Activated T-helper 1 cell treated with anti-CD3 and anti-CD28 coated beads, Interleukin-12 subunit alpha, Interleukin-12 subunit beta, Interleukin-2, Interleukin-4 antibody, amounts not matched to agents 30 ng/mL and 10 ng/mL and 1 ng/mL, durations not matched to agents 14 hours and 24 hours and 36 hours (primary cell): ENCODE results near the gene B9D2. TPM values are rescaled to one million over a fixed set of nuclear protein-coding genes. Genes with fewer than 3 reads are reported as not detected.

Experiments used
- DNase-seq: peaks from one replicate; pipeline ENCODE4 v3.0.0; 2021; ENCODE audit warnings: low spot score
- H3K27ac Mint-ChIP-seq: one replicate; pipeline ENCODE4 v1.8.0; 2021; ENCODE audit warnings: mild to moderate bottlenecking, mixed read lengths
- H3K27me3 Mint-ChIP-seq: one replicate; pipeline ENCODE4 v1.8.0; 2022; ENCODE audit warnings: mild to moderate bottlenecking, moderate library complexity, mixed read lengths; ENCODE audit not compliant: insufficient read depth
- H3K36me3 Mint-ChIP-seq: one replicate; pipeline ENCODE4 v1.8.0; 2021; ENCODE audit warnings: low read depth, mixed read lengths
- H3K4me1 Mint-ChIP-seq: one replicate; pipeline ENCODE4 v1.8.0; 2021; ENCODE audit warnings: low read depth, mixed read lengths
- H3K4me3 Mint-ChIP-seq: one replicate; pipeline ENCODE4 v1.8.0; 2021; ENCODE audit warnings: mild to moderate bottlenecking, moderate library complexity, mixed read lengths
- H3K9me3 Mint-ChIP-seq: one replicate; pipeline ENCODE4 v1.8.0; 2021; ENCODE audit warnings: mixed read lengths
- intact Hi-C: fragments of 100-400 bp; cut with micrococcal nuclease; formaldehyde crosslinking; loops from one replicate; pipeline ENCODE4 v1.15.1; 2024
- total RNA-seq: library from RNA; stranded (reverse); gene quantifications from 2 replicates; pipeline ENCODE4 v1.2.3, GENCODE V29; 2022

Gene B9D2
- total RNA-seq, 1 donor from 2014 or later, result 4.5 TPM

GRCh38 chr19:41328842-41329225 lies 35.1 kb downstream of the B9D2 start:
- DNase-seq, result no peak
- Mint-ChIP-seq H3K36me3 (peaks cover 45% of the 10 kb centered on the region), H3K27ac (peak overlapping the region; percentile 95), H3K9me3 (no peaks in the 10 kb centered on the region), H3K4me3 (peak overlapping the region; percentile 76), H3K4me1 (peaks cover 57% of the 10 kb centered on the region), H3K27me3 (no peaks in the 10 kb centered on the region)
- intact Hi-C loops, result loop anchor here (1.0 kb wide), 3 partner anchors 22 to 68 kb away; partner anchors contain the start of genes BCKDHA and EXOSC5

GRCh38 chr19:41328157-41328841 lies 35.6 kb downstream of the B9D2 start:
- H3K9me3 Mint-ChIP-seq, result no peaks in the 10 kb centered on the region
- intact Hi-C loops, result loop anchor here (1.0 kb wide), 3 partner anchors 23 to 69 kb away; partner anchors contain the start of genes BCKDHA and EXOSC5
- H3K27ac Mint-ChIP-seq, result peak overlapping the region; percentile 95
- H3K4me3 Mint-ChIP-seq, result peak overlapping the region; percentile 76
- peaks cover 58% of the 10 kb centered on the region for H3K4me1 Mint-ChIP-seq
- no peaks in the 10 kb centered on the region for H3K27me3 Mint-ChIP-seq
- DNase-seq, result peak; percentile 35
- peaks cover 43% of the 10 kb centered on the region for H3K36me3 Mint-ChIP-seq

- DNase-seq, result peak; percentile 67
- H3K4me1 Mint-ChIP-seq, result peaks cover 59% of the 10 kb centered on the region
- intact Hi-C loops, result loop anchor here (1.0 kb wide), 4 partner anchors 17 to 70 kb away; partner anchors contain the start of genes BCKDHA, CCDC97 and EXOSC5
- peak overlapping the region; percentile 95 for H3K27ac Mint-ChIP-seq
- peak overlapping the region; percentile 76 for H3K4me3 Mint-ChIP-seq
- H3K36me3 Mint-ChIP-seq, result peaks cover 47% of the 10 kb centered on the region
- no peaks in the 10 kb centered on the region for H3K9me3 Mint-ChIP-seq
- no peaks in the 10 kb centered on the region for H3K27me3 Mint-ChIP-seq
Observed at GRCh38 chr19:41327576-41328156, 36.3 kb downstream of the B9D2 start.

- intact Hi-C loops, result loop anchor here (1.0 kb wide), 1 partner anchor 17 kb away; the partner anchor contains the start of gene CCDC97
- no peak for DNase-seq
Observed at GRCh38 chr19:41327076-41327575, 36.8 kb downstream of the B9D2 start.

GRCh38 chr19:41325947-41326706 lies 37.8 kb downstream of the B9D2 start:
- H3K4me1 Mint-ChIP-seq, result peaks cover 45% of the 10 kb centered on the region
- H3K36me3 Mint-ChIP-seq, result peaks cover 40% of the 10 kb centered on the region
- DNase-seq, result no peak

More at GRCh38 chr19:41327076-41327575, 36.8 kb downstream of the B9D2 start:
- H3K4me3 Mint-ChIP-seq, result peak overlapping the region; percentile 72
- no peaks in the 10 kb centered on the region for H3K9me3 Mint-ChIP-seq
- peaks cover 46% of the 10 kb centered on the region for H3K36me3 Mint-ChIP-seq
- H3K4me1 Mint-ChIP-seq, result peaks cover 55% of the 10 kb centered on the region
- peak overlapping the region; percentile 87 for H3K27ac Mint-ChIP-seq
- H3K27me3 Mint-ChIP-seq, result no peaks in the 10 kb centered on the region

GRCh38 chr19:41325640-41325946 lies 38.4 kb downstream of the B9D2 start:
- intact Hi-C loops, result no loop called here
- DNase-seq, result no peak
- Mint-ChIP-seq H3K36me3 (peaks cover 44% of the 10 kb centered on the region), H3K27ac (no peak overlapping the region), H3K27me3 (no peaks in the 10 kb centered on the region), H3K4me1 (peaks cover 44% of the 10 kb centered on the region), H3K9me3 (no peaks in the 10 kb centered on the region), H3K4me3 (no peak overlapping the region)

More at GRCh38 chr19:41325947-41326706, 37.8 kb downstream of the B9D2 start:
- Mint-ChIP-seq H3K27ac (peak overlapping the region; percentile 87), H3K4me3 (peak overlapping the region; percentile 72), H3K9me3 (no peaks in the 10 kb centered on the region), H3K27me3 (no peaks in the 10 kb centered on the region)
- intact Hi-C loops, result no loop called here

GRCh38 chr19:41324921-41325639 lies 38.9 kb downstream of the B9D2 start:
- intact Hi-C loops, result no loop called here
- Mint-ChIP-seq H3K4me3 (no peak overlapping the region), H3K9me3 (no peaks in the 10 kb centered on the region), H3K4me1 (peaks cover 40% of the 10 kb centered on the region), H3K27ac (peak overlapping the region; percentile 77), H3K36me3 (peaks cover 41% of the 10 kb centered on the region), H3K27me3 (no peaks in the 10 kb centered on the region)
- no peak for DNase-seq

GRCh38 chr19:41324231-41324702 lies 39.7 kb downstream of the B9D2 start:
- Mint-ChIP-seq H3K4me1 (peaks cover 44% of the 10 kb centered on the region), H3K9me3 (no peaks in the 10 kb centered on the region), H3K27ac (peak overlapping the region; percentile 77), H3K4me3 (no peak overlapping the region), H3K36me3 (peaks cover 43% of the 10 kb centered on the region), H3K27me3 (no peaks in the 10 kb centered on the region)
- intact Hi-C loops, result no loop called here
- no peak for DNase-seq

- peak overlapping the region; percentile 77 for H3K27ac Mint-ChIP-seq
- H3K4me3 Mint-ChIP-seq, result no peak overlapping the region
- intact Hi-C loops, result no loop called here
- no peaks in the 10 kb centered on the region for H3K27me3 Mint-ChIP-seq
- no peaks in the 10 kb centered on the region for H3K9me3 Mint-ChIP-seq
- peaks cover 45% of the 10 kb centered on the region for H3K36me3 Mint-ChIP-seq
- DNase-seq, result no peak
- H3K4me1 Mint-ChIP-seq, result peaks cover 39% of the 10 kb centered on the region
Observed at GRCh38 chr19:41323430-41324125, 40.4 kb downstream of the B9D2 start.

GRCh38 chr19:41323023-41323422 lies 40.9 kb downstream of the B9D2 start:
- H3K36me3 Mint-ChIP-seq, result peaks cover 44% of the 10 kb centered on the region
- DNase-seq, result no peak
- intact Hi-C loops, result no loop called here
- H3K9me3 Mint-ChIP-seq, result no peaks in the 10 kb centered on the region
- no peaks in the 10 kb centered on the region for H3K27me3 Mint-ChIP-seq
- H3K4me3 Mint-ChIP-seq, result no peak overlapping the region
- peak overlapping the region; percentile 77 for H3K27ac Mint-ChIP-seq
- H3K4me1 Mint-ChIP-seq, result peaks cover 34% of the 10 kb centered on the region

- Mint-ChIP-seq H3K4me3 (no peak overlapping the region), H3K36me3 (peaks cover 44% of the 10 kb centered on the region)
- intact Hi-C loops, result no loop called here
Observed at GRCh38 chr19:41322451-41322850, 41.5 kb downstream of the B9D2 start.

More at GRCh38 chr19:41322451-41322850, 41.5 kb downstream of the B9D2 start:
- H3K9me3 Mint-ChIP-seq, result no peaks in the 10 kb centered on the region
- peak overlapping the region; percentile 44 for H3K27ac Mint-ChIP-seq
- no peak for DNase-seq
- H3K27me3 Mint-ChIP-seq, result no peaks in the 10 kb centered on the region
- H3K4me1 Mint-ChIP-seq, result peaks cover 30% of the 10 kb centered on the region
